Measurements from ENCODE around the gene ITGB6. TPM values are rescaled to one million over a fixed set of nuclear protein-coding genes. Genes with fewer than 3 reads are reported as not detected.
A peak's percentile ranks its signal among the peaks of the same experiment; 100 is the strongest.

Gene ITGB6
- total and polyA plus RNA-seq, 4 donors = 0.06 to 1.4 (median 0.25) TPM

DNA sequence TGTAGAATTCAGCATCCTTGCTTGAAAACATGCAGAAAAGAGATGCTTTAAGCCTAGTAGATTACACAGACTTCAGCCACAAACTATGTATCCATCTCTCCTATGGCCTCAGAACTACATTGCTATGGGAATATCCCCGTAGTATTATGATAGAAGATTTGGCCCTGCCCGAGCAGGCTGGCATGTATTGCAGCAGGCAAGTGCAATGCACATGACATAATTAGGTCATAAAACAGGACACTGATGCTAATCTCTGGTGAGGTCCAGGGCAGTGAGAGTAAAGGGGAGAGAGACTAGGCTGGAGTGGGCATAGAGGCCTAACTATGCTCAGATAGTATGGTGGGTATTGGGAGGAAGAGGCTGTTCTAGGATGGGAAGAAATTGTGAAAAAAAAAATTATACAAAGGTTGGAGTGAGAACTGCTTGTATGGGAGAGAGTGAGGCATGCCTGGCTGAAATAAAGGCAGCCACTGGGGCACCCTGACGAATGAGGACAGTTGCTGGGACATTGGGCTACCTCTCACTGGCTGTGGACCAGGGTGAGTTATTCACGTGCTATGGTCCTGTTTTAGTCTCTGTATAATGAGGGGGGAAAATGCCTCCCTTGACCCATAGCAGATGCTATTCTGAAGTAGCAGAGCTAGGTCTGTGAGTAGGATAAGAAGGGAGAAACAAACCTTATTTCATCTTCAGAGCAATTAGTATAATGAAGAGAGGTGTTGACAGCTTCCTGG, 136.0 kb downstream of the ITGB6 start:
- H3K4me1 ChIP-seq (ENCODE audit: control insufficient read depth, insufficient read depth, low read length) = peaks cover 18% of the 10 kb centered on the region
- peaks cover 3% of the 10 kb centered on the region for H3K9me3 ChIP-seq (ENCODE audit: control insufficient read depth, insufficient read depth, low read length)
- H3K36me3 ChIP-seq (ENCODE audit: control insufficient read depth, insufficient read depth, low read length) = no peaks in the 10 kb centered on the region
- H3K4me3 ChIP-seq (ENCODE audit: low read depth, low read length) = no peak overlapping the region
- H3K27ac ChIP-seq (ENCODE audit: low read depth, low read length) = no peak overlapping the region
- DNase-seq (ENCODE audit: low read depth in 4 of 6, low spot score in 6 of 6) = peak in 1 of 6 donors; percentile 30
- WGBS (ENCODE audit: insufficient coverage) = 47% methylated on average over 2 of the region's 4 CpGs
- peaks cover 21% of the 10 kb centered on the region for H3K27me3 ChIP-seq (ENCODE audit: control insufficient read depth, insufficient read depth, low read length)

DNA sequence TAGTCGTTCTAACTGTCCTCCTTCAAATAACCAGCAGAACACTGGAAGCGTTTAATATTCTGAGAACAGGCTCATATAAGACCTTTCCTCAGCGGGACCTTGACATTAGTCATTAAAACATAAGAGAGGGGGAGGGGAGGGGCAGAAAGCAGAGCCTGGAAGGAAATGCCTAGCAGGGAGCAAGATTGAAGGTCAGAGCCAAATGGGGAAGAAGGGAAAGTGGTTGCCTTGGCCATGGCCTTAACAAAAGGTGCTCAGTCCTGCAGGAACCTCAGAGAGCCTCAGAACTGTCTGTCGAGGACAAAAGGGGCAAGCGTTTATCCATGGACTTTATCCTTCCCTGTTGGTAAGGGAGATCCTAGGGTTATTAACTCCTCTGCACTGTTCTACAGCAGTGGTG, 136.8 kb downstream of the ITGB6 start:
- WGBS (ENCODE audit: insufficient coverage) = 71% methylated on average over 3 of the region's 5 CpGs
- Histone ChIP-seq H3K4me3 (ENCODE audit: low read depth, low read length) (no peak overlapping the region), H3K27me3 (ENCODE audit: control insufficient read depth, insufficient read depth, low read length) (peaks cover 21% of the 10 kb centered on the region), H3K27ac (ENCODE audit: low read depth, low read length) (peak overlapping the region; percentile 6), H3K4me1 (ENCODE audit: control insufficient read depth, insufficient read depth, low read length) (peaks cover 18% of the 10 kb centered on the region), H3K36me3 (ENCODE audit: control insufficient read depth, insufficient read depth, low read length) (no peaks in the 10 kb centered on the region), H3K9me3 (ENCODE audit: control insufficient read depth, insufficient read depth, low read length) (no peaks in the 10 kb centered on the region)
- DNase-seq (ENCODE audit: low read depth in 4 of 6, low spot score in 6 of 6) = peak in 1 of 6 donors; percentile 17

DNA sequence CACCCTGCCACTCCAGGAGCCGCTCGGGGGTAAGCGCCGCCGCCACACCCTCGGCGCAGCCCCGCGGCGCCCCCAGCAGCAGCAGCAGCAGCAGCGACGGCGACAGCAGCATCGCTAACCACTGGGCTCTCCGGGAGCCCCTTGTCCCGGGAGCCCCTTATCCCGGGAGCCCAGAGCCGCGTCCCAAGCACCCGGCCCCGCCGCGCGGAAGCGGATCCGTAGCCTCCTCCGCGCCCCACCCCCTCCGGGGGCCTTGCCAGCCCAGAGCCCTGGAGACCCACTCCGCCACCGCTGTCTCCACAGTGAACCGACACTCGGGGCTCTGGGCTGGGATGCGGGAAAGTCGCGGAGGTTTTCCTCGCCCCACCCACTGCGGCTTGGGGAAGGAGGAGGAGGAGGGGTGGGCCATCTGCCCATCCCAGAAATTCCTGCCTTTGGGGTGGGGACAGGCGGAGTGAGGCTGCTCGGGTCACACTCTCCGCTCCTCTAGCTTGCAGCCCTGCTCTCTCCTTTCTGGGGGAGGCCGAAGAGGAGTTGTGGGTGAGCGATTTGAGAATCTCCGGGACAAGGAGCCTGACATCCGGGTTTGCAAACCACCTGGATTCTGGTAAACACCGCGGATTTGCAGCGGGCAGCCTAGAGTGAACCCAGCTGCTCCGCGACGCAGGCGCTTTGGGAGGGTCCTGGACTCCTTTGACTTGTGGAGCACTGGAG, 137.6 kb downstream of the ITGB6 start, which contains the start of gene PLA2R1:
Gene PLA2R1, minus strand, starts transcription at position 324 of the 714 bp plus-strand sequence. Its CDS starts 212 bp downstream, at position 112.
- H3K27me3 ChIP-seq (ENCODE audit: control insufficient read depth, insufficient read depth, low read length) = peaks cover 21% of the 10 kb centered on the region
- H3K4me3 ChIP-seq (ENCODE audit: low read depth, low read length) = peak within 1 kb of the TSS; percentile 66
- no peaks in the 10 kb centered on the region for H3K9me3 ChIP-seq (ENCODE audit: control insufficient read depth, insufficient read depth, low read length)
- H3K4me1 ChIP-seq (ENCODE audit: control insufficient read depth, insufficient read depth, low read length) = peaks cover 18% of the 10 kb centered on the region
- peak within 1 kb of the TSS; percentile 6 for H3K27ac ChIP-seq (ENCODE audit: low read depth, low read length)
- 1% methylated on average over 48 of the region's 52 CpGs for WGBS (ENCODE audit: insufficient coverage)
- DNase-seq (ENCODE audit: low read depth in 4 of 6, low spot score in 6 of 6) = peak in 2 of 6 donors; percentile 60 to 71
- H3K36me3 ChIP-seq (ENCODE audit: control insufficient read depth, insufficient read depth, low read length) = no peaks in the 10 kb centered on the region

DNA sequence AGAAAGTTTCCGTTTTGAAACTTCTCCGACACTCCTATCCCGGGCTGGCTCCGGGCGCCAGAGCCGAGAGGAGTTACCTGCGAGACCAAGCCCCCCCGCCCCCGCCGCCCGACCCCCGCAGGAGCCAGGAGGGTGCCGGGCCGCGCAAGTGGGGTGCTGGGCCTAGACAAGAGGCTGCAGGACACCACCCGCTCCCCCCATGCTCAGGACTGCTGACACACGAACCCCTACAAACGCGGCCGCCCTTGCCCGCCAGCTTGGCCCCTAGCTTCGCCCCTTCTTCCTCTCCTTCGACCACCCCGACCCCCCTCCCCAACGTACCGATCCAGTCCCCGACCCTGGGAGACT, 138.2 kb downstream of the ITGB6 start:
- H3K9me3 ChIP-seq (ENCODE audit: control insufficient read depth, insufficient read depth, low read length) = no peaks in the 10 kb centered on the region
- no peaks in the 10 kb centered on the region for H3K36me3 ChIP-seq (ENCODE audit: control insufficient read depth, insufficient read depth, low read length)
- peak overlapping the region; percentile 66 for H3K4me3 ChIP-seq (ENCODE audit: low read depth, low read length)
- 3% methylated on average over 24 of the region's 27 CpGs for WGBS (ENCODE audit: insufficient coverage)
- no peak overlapping the region for H3K27ac ChIP-seq (ENCODE audit: low read depth, low read length)
- peaks cover 21% of the 10 kb centered on the region for H3K27me3 ChIP-seq (ENCODE audit: control insufficient read depth, insufficient read depth, low read length)
- no peak for DNase-seq (ENCODE audit: low read depth in 4 of 6, low spot score in 6 of 6)
- peaks cover 18% of the 10 kb centered on the region for H3K4me1 ChIP-seq (ENCODE audit: control insufficient read depth, insufficient read depth, low read length)

DNA sequence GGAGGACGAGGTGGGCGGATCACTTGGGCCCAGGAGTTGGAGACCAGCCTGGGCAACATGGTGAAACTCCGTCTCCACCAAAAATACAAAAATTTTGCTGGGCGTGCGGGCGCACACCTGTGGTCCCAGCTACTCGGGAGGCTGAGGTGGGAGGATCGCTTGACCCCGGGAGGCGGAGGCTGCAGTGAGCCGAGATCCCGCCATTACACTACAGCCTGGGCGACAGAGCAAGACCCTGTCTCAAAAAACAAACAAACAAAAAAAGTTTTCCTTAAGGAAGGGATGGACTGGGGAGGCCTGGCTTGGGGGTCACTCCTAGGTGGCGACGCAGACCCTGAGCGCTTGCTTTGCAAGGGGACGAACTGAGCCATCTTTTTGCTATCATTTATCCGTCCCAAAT, 138.5 kb downstream of the ITGB6 start:
- H3K4me3 ChIP-seq (ENCODE audit: low read depth, low read length) = peak overlapping the region; percentile 66
- no peak for DNase-seq (ENCODE audit: low read depth in 4 of 6, low spot score in 6 of 6)
- no peak overlapping the region for H3K27ac ChIP-seq (ENCODE audit: low read depth, low read length)
- H3K9me3 ChIP-seq (ENCODE audit: control insufficient read depth, insufficient read depth, low read length) = no peaks in the 10 kb centered on the region
- H3K4me1 ChIP-seq (ENCODE audit: control insufficient read depth, insufficient read depth, low read length) = peaks cover 18% of the 10 kb centered on the region
- H3K36me3 ChIP-seq (ENCODE audit: control insufficient read depth, insufficient read depth, low read length) = no peaks in the 10 kb centered on the region
- 74% methylated on average over 10 of the region's 18 CpGs for WGBS (ENCODE audit: insufficient coverage)
- H3K27me3 ChIP-seq (ENCODE audit: control insufficient read depth, insufficient read depth, low read length) = peaks cover 21% of the 10 kb centered on the region

DNA sequence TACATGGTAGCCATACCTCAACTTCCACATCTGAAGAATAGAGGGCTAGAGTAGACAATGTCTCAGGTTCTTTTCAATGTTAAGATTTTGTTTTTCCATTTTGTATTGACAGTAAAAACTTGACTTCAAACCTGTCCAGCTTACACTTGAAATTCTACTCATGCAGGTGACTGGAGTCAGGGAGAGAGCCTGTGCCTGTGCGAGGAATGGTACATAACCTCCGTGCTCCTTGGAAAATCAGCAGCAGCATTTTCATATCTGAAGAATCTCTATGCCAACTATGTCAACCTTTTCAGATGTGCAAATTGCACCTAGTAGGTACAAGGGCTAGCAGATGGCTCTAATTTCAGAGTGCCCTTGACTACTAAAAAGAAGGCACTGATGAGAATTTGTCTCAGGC, 139.8 kb downstream of the ITGB6 start:
- no CpG with 5 or more reads among the region's 2 CpGs for WGBS (ENCODE audit: insufficient coverage)
- Histone ChIP-seq H3K27ac (ENCODE audit: low read depth, low read length) (no peak overlapping the region), H3K36me3 (ENCODE audit: control insufficient read depth, insufficient read depth, low read length) (no peaks in the 10 kb centered on the region), H3K4me3 (ENCODE audit: low read depth, low read length) (no peak overlapping the region), H3K27me3 (ENCODE audit: control insufficient read depth, insufficient read depth, low read length) (peaks cover 21% of the 10 kb centered on the region), H3K9me3 (ENCODE audit: control insufficient read depth, insufficient read depth, low read length) (no peaks in the 10 kb centered on the region), H3K4me1 (ENCODE audit: control insufficient read depth, insufficient read depth, low read length) (peaks cover 18% of the 10 kb centered on the region)
- DNase-seq (ENCODE audit: low read depth in 4 of 6, low spot score in 6 of 6) = no peak

DNA sequence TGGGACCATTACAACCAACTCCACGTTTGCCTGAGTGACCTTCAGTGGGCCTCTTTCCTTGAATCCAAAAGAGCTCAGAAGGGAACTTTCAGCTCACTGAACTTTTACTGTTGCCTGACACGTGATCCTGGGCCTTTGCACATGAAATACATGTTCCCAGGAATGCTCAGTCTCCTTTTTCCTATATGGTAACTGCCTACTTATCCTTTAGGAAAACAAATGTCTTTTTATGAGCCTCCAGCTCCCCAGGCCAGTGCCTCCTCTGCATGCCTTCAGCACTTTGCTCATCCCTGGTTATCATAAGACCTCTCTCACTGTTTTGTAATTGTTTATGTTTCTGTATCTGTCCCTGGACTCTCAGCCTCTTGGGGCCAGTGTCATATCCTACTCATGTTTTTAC, 142.7 kb downstream of the ITGB6 start:
- Histone ChIP-seq H3K27ac (ENCODE audit: low read depth, low read length) (no peak overlapping the region), H3K27me3 (ENCODE audit: control insufficient read depth, insufficient read depth, low read length) (peaks cover 17% of the 10 kb centered on the region), H3K36me3 (ENCODE audit: control insufficient read depth, insufficient read depth, low read length) (no peaks in the 10 kb centered on the region), H3K9me3 (ENCODE audit: control insufficient read depth, insufficient read depth, low read length) (no peaks in the 10 kb centered on the region), H3K4me3 (ENCODE audit: low read depth, low read length) (no peak overlapping the region), H3K4me1 (ENCODE audit: control insufficient read depth, insufficient read depth, low read length) (peaks cover 11% of the 10 kb centered on the region)
- DNase-seq (ENCODE audit: low read depth in 4 of 6, low spot score in 6 of 6) = no peak
- 69% methylated on average over 2 of the region's 2 CpGs for WGBS (ENCODE audit: insufficient coverage)

DNA sequence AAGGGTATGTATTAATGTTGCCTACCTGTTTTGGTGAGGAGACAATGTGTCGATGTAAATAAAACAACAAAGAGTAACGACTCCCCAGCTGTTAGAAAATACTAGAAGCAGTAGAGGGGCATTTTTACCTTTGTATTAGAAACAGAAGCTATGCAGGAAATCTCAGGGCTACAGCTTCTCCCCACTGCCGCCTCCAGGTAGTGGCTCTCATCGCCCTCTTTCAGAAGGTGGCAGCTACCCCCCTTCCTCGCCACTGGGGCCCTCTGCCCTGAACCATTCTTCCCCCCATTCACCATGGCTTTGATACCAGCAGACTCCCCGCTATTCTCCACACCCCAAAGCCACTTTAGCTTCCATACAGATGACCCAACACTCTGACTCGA, 144.4 kb downstream of the ITGB6 start:
- peaks cover 4% of the 10 kb centered on the region for H3K27me3 ChIP-seq (ENCODE audit: control insufficient read depth, insufficient read depth, low read length)
- 82% methylated on average over 5 of the region's 7 CpGs for WGBS (ENCODE audit: insufficient coverage)
- H3K36me3 ChIP-seq (ENCODE audit: control insufficient read depth, insufficient read depth, low read length) = no peaks in the 10 kb centered on the region
- no peak overlapping the region for H3K4me3 ChIP-seq (ENCODE audit: low read depth, low read length)
- no peaks in the 10 kb centered on the region for H3K9me3 ChIP-seq (ENCODE audit: control insufficient read depth, insufficient read depth, low read length)
- DNase-seq (ENCODE audit: low read depth in 4 of 6, low spot score in 6 of 6) = no peak
- no peak overlapping the region for H3K27ac ChIP-seq (ENCODE audit: low read depth, low read length)
- no peaks in the 10 kb centered on the region for H3K4me1 ChIP-seq (ENCODE audit: control insufficient read depth, insufficient read depth, low read length)

DNA sequence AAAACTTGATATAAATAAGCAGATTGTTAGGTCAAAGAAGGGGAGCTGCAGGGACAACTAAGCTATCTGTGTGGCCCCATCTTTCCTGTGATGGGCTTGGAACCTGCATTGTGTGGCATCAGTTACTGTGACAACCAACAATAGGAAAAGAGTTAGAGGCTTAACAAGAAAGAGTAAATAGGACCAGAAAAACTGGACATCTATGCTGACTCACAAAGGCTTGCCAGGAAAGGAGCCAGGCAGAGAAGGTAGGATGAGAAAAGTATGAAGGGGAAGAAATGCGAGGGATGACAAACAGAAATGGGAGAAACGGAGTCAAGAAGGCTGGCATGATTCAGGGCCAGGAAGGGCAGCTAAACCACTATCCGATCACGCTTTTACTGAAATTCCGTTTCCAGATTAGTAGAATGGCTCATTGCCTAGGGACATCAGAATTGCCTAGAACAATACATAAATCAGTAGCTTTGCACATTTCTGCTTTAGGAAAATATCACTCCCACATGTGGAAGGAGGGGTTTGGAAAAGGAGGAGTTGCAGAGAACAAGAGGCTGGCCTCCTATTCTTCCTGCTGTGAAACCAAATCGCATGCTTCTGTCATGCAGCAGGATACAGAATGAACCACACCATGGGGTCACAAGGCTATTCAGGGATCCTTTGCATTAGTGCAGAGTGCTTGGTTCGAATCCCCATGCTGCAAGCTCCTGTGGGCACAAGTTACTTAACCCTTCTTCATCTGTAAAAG, 144.9 kb downstream of the ITGB6 start:
- peaks cover 2% of the 10 kb centered on the region for H3K27me3 ChIP-seq (ENCODE audit: control insufficient read depth, insufficient read depth, low read length)
- H3K9me3 ChIP-seq (ENCODE audit: control insufficient read depth, insufficient read depth, low read length) = no peaks in the 10 kb centered on the region
- H3K27ac ChIP-seq (ENCODE audit: low read depth, low read length) = no peak overlapping the region
- WGBS (ENCODE audit: insufficient coverage) = 72% methylated on average over 5 of the region's 7 CpGs
- H3K4me3 ChIP-seq (ENCODE audit: low read depth, low read length) = no peak overlapping the region
- H3K4me1 ChIP-seq (ENCODE audit: control insufficient read depth, insufficient read depth, low read length) = no peaks in the 10 kb centered on the region
- peak in 1 of 6 donors; percentile 42 for DNase-seq (ENCODE audit: low read depth in 4 of 6, low spot score in 6 of 6)
- no peaks in the 10 kb centered on the region for H3K36me3 ChIP-seq (ENCODE audit: control insufficient read depth, insufficient read depth, low read length)

Measured in spinal cord (tissue), 10 donors.